Stomach (tissue), 4 donors: ENCODE data around the gene LOXHD1.

Experiments
- POLR2A ChIP-seq, 4 donors: fragments of 450-650 bp; IDR thresholded peaks; one replicate each; pipeline ENCODE4 v1.6.1; 2016; ENCODE audit warnings: antibody characterized with exemption in 4 of 4, control low read depth in 2 of 4, mild to moderate bottlenecking in 1 of 4, moderate library complexity in 1 of 4
- POLR2AphosphoS5 ChIP-seq, 3 donors: sonication (generic); formaldehyde crosslinking; IDR thresholded peaks; one replicate each; pipeline ENCODE4 v1.6.1; 2016; ENCODE audit warnings: antibody characterized with exemption in 3 of 3
- TF ChIP-seq, protein P1 (sequence below), 7 experiments: fragments of 450-650 bp in 4 of 7; fragments of 200-600 bp in 3 of 7; sonication (generic) in 3 of 7; IDR thresholded peaks; one replicate each; pipeline ENCODE4 v1.5.1; 2016 to 2019; ENCODE audit warnings: antibody characterized with exemption in 7 of 7, control low read depth in 2 of 7, mild to moderate bottlenecking in 1 of 7

DNA sequence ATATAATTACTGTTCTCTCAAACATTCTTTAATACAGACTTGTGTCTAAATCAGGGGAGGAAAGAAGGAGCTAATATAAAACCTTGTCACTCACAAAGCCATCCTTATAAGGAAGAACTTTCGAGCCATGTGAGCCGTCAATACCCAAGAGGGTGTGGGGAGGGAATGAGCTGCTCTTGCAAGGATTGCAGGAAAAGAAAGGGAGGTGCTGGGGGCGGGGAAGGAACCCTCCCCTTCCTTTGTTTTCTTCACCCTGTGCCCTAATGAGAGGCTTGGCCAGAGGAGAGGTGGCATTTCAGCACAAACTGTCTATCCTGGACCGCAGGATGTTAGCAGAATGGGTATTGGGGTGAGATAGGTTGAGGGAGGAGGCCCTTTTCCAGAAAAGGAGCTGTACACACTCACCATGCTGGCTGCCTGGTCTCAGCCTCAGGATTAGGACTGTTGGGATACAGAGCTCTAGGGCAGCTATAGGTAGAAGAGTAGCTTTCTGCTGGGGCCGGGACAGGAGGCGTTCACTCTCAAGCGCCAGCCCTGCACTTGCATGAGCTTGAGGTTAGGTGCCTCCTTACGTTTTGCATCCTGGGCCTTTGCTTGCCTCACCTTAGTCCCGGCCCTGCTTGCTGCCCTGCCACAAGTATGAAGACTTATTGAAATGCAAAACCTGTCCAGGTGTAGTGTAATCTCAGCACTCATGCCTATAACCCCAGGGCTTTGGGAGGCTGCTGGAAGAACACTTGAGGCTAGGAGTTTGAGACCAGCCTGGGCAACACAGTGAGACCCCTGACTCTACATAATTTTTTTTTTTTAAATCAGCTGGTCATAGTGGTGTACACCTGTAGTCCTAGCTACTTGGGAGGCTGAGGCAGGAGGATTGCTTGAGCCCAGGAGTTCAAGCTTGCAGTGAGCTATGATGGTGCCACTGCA is 190.5 kb downstream of the LOXHD1 start:
- TF ChIP-seq, protein P1, sequence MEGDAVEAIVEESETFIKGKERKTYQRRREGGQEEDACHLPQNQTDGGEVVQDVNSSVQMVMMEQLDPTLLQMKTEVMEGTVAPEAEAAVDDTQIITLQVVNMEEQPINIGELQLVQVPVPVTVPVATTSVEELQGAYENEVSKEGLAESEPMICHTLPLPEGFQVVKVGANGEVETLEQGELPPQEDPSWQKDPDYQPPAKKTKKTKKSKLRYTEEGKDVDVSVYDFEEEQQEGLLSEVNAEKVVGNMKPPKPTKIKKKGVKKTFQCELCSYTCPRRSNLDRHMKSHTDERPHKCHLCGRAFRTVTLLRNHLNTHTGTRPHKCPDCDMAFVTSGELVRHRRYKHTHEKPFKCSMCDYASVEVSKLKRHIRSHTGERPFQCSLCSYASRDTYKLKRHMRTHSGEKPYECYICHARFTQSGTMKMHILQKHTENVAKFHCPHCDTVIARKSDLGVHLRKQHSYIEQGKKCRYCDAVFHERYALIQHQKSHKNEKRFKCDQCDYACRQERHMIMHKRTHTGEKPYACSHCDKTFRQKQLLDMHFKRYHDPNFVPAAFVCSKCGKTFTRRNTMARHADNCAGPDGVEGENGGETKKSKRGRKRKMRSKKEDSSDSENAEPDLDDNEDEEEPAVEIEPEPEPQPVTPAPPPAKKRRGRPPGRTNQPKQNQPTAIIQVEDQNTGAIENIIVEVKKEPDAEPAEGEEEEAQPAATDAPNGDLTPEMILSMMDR (IDR thresholded peaks at IDR 0.05): no peak
- no peak for TF ChIP-seq POLR2AphosphoS5 (IDR thresholded peaks at IDR 0.05)
- TF ChIP-seq POLR2A (IDR thresholded peaks at IDR 0.05): no peak
